Transverse colon (tissue), 4 donors: ENCODE measurements around the gene KATNBL1.

Source experiments
- EP300 ChIP-seq: sonication (generic); formaldehyde crosslinking; IDR thresholded peaks from one replicate; pipeline ENCODE4 v1.6.1; 2017; ENCODE audit warnings: antibody characterized with exemption, low read depth
- POLR2AphosphoS5 ChIP-seq, 3 donors: sonication (generic); formaldehyde crosslinking; IDR thresholded peaks; one replicate each; pipeline ENCODE4 v1.6.1; 2016; ENCODE audit warnings: antibody characterized with exemption in 3 of 3
- TF ChIP-seq, protein P1 (sequence below), 5 experiments: fragments of 200-600 bp in 3 of 5; fragments of 450-650 bp in 2 of 5; sonication (generic) in 3 of 5; IDR thresholded peaks; 1 replicate in 2 of 5; 2 replicates in 3 of 5; pipeline ENCODE4 v1.5.1; 2016 to 2017; ENCODE audit warnings: antibody characterized with exemption in 5 of 5, inconsistent platforms in 3 of 5, mild to moderate bottlenecking in 2 of 5, moderate library complexity in 1 of 5

DNA sequence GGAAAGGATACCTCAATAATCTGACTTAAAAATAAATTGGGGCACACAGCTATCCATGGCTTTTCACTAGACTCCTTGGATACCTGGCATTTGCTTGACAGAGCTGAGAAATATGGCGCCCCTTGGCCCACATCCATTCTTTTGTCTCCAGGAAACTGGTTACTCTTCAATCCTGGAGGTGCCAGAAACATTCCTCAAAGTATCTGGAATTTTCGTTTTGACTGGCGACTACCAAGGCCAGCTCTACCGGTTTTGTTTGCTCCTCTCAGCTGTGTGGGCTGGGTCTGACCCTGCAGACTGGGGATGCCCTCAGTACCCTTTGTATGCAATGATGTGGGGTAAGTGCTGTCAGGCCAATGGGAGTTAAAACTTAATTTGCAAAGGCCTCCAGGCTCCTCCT lies 27.0 kb downstream of the KATNBL1 start:
- TF ChIP-seq, protein P1, sequence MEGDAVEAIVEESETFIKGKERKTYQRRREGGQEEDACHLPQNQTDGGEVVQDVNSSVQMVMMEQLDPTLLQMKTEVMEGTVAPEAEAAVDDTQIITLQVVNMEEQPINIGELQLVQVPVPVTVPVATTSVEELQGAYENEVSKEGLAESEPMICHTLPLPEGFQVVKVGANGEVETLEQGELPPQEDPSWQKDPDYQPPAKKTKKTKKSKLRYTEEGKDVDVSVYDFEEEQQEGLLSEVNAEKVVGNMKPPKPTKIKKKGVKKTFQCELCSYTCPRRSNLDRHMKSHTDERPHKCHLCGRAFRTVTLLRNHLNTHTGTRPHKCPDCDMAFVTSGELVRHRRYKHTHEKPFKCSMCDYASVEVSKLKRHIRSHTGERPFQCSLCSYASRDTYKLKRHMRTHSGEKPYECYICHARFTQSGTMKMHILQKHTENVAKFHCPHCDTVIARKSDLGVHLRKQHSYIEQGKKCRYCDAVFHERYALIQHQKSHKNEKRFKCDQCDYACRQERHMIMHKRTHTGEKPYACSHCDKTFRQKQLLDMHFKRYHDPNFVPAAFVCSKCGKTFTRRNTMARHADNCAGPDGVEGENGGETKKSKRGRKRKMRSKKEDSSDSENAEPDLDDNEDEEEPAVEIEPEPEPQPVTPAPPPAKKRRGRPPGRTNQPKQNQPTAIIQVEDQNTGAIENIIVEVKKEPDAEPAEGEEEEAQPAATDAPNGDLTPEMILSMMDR (IDR thresholded peaks at IDR 0.05) = no peak
- no peak for TF ChIP-seq POLR2AphosphoS5 (IDR thresholded peaks at IDR 0.05)
- TF ChIP-seq EP300 = no peak
